DOHH2 (cell line): ENCODE measurements around the gene CLCN3.

Experiments used
- EZH2phosphoT487 ChIP-seq: fragments of 200-600 bp; sonication (generic); IDR thresholded peaks from 2 replicates; pipeline ENCODE4 v1.6.1; 2017; ENCODE audit warnings: borderline replicate concordance, mild to moderate bottlenecking, antibody characterized with exemption, low read length, moderate library complexity, mixed read lengths
- TF ChIP-seq, protein P1 (sequence below): fragments of 200-600 bp; sonication (generic); IDR thresholded peaks from one replicate; pipeline ENCODE4 v1.5.1; 2014; ENCODE audit warnings: antibody characterized with exemption, mild to moderate bottlenecking, low read depth, low read length; ENCODE audit not compliant: poor library complexity, severe bottlenecking

DNA sequence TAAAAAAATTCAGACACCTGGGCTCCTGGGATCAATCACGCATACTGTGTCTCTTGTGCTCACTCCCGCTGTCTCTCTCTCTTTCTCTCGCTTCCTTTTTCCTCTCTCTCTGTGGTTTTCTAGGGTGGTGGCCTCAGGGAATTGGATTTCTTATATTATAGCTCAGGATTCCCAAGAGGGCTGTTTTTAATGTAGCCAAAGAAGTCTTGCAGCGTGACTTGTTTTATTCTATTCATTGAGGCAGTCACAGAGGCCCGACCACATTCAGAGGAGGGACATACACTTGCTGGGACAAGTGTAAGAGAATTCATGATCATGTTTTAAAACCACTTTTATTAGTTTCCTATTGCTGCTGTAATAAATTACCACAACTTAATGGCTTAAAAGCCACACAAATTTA, 78.0 kb downstream of the CLCN3 start:
- TF ChIP-seq, protein P1, sequence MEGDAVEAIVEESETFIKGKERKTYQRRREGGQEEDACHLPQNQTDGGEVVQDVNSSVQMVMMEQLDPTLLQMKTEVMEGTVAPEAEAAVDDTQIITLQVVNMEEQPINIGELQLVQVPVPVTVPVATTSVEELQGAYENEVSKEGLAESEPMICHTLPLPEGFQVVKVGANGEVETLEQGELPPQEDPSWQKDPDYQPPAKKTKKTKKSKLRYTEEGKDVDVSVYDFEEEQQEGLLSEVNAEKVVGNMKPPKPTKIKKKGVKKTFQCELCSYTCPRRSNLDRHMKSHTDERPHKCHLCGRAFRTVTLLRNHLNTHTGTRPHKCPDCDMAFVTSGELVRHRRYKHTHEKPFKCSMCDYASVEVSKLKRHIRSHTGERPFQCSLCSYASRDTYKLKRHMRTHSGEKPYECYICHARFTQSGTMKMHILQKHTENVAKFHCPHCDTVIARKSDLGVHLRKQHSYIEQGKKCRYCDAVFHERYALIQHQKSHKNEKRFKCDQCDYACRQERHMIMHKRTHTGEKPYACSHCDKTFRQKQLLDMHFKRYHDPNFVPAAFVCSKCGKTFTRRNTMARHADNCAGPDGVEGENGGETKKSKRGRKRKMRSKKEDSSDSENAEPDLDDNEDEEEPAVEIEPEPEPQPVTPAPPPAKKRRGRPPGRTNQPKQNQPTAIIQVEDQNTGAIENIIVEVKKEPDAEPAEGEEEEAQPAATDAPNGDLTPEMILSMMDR: no peak
- no peak for TF ChIP-seq EZH2phosphoT487
